ENCODE measurements around the gene TIPIN. TPM values are rescaled to one million over a fixed set of nuclear protein-coding genes. Genes with fewer than 3 reads are reported as not detected.

The TIPIN gene
- total RNA-seq, 1 experiment from 2014 or later: 14.2 TPM

- CTCF ChIA-PET: no interaction called here
- no TSS peak for BruUV-seq (replicated peaks)
- POLR2A ChIA-PET (ENCODE audit: unreplicated experiment): interaction anchor here (0.6 to 0.7 kb wide), 2 partner anchors 91 to 1848 kb away, joined by 3 to 5 read pairs; no protein-coding TSS in a partner anchor
Measured at GRCh38 chr15:66403323-66403722, 46.8 kb upstream of the TIPIN start.

DNA sequence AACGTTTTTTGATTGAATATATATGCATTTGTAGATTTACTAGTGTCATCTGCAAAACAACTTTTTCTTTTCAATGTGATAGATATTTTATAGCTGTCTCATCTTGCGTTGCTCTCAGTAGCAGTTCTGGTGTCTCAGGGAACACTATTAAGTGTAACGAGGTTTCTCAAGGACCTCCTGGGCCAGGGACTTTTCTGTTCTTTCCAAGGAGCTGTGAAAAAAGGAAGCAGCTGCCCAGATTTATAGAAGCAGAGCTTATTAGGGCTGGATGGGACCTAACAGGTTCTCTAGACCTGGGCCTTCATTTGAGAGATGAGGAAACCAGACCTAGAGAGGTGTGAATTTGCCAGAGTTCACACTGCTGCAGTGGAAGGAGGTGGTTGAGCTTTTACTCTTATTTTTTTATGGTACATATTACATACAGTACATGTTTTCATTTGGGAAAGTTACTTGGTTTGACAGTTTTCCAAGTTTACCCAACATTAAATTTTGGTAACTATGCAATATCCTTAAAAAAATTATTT lies 46.3 kb upstream of the TIPIN start:
- no peak overlapping the region for H3K27ac ChIP-seq (ENCODE audit: low read length)
- no peaks in the 10 kb centered on the region for H3K36me3 ChIP-seq (ENCODE audit: low read depth, low read length)
- peaks cover 6% of the 10 kb centered on the region for H3F3A ChIP-seq (ENCODE audit: low read length, unreplicated experiment)
- BruUV-seq (replicated peaks): no TSS peak
- POLR2A ChIA-PET (ENCODE audit: unreplicated experiment): interaction anchor here (0.7 kb wide), 1 partner anchor 1847 kb away, joined by 3 read pairs; no protein-coding TSS in a partner anchor
- no peak for DNase-seq
- no peak overlapping the region for H3K4me2 ChIP-seq (ENCODE audit: low read length)
- H3K4me1 ChIP-seq (ENCODE audit: insufficient read depth, low read length): peaks cover 26% of the 10 kb centered on the region
- peaks cover 98% of the 10 kb centered on the region for H3K79me2 ChIP-seq (ENCODE audit: low read length)
- H2AFZ ChIP-seq (ENCODE audit: low read length): no peak overlapping the region
- no peaks in the 10 kb centered on the region for H3K9me2 ChIP-seq (replicated peaks; ENCODE audit: low read length)
- ATAC-seq: no peak
- CTCF ChIA-PET: no interaction called here
- TF ChIP-seq EZH2 (IDR thresholded peaks at IDR 0.05; ENCODE audit: low read length, unreplicated experiment) (no peak), EZH2phosphoT487 (IDR thresholded peaks at IDR 0.05; ENCODE audit: borderline replicate concordance, low read length) (no peak), CTCF (conservative IDR thresholded peaks at IDR 0.05; ENCODE audit: low read depth, low read length) (no peak)
- H4K20me1 ChIP-seq (ENCODE audit: low read length): peaks cover 40% of the 10 kb centered on the region
- H3K9me3 ChIP-seq (ENCODE audit: low read length): no peaks in the 10 kb centered on the region
- intact Hi-C loops (cut with micrococcal nuclease): no loop called here
- H3K9ac ChIP-seq (ENCODE audit: low read length): no peak overlapping the region
- H3K4me3 ChIP-seq (ENCODE audit: low read length): no peak overlapping the region
- H3K27me3 ChIP-seq (ENCODE audit: low read length): no peaks in the 10 kb centered on the region

More at GRCh38 chr15:66403323-66403722, 46.8 kb upstream of the TIPIN start:
- ATAC-seq (no peak), DNase-seq (no peak)
- H4K20me1 ChIP-seq (ENCODE audit: low read length): peaks cover 45% of the 10 kb centered on the region
- H3K9me2 ChIP-seq (replicated peaks; ENCODE audit: low read length): no peaks in the 10 kb centered on the region
- no peak overlapping the region for H2AFZ ChIP-seq (ENCODE audit: low read length)
- TF ChIP-seq EZH2 (IDR thresholded peaks at IDR 0.05; ENCODE audit: low read length, unreplicated experiment): no peak
- TF ChIP-seq CTCF (conservative IDR thresholded peaks at IDR 0.05; ENCODE audit: low read depth, low read length): no peak
- TF ChIP-seq EZH2phosphoT487 (IDR thresholded peaks at IDR 0.05; ENCODE audit: borderline replicate concordance, low read length): no peak
- H3K9ac ChIP-seq (ENCODE audit: low read length): no peak overlapping the region
- H3K27ac ChIP-seq (ENCODE audit: low read length): no peak overlapping the region
- H3K9me3 ChIP-seq (ENCODE audit: low read length): no peaks in the 10 kb centered on the region
- no peak overlapping the region for H3K4me2 ChIP-seq (ENCODE audit: low read length)
- intact Hi-C loops (cut with micrococcal nuclease): no loop called here
- H3K36me3 ChIP-seq (ENCODE audit: low read depth, low read length): no peaks in the 10 kb centered on the region
- H3K79me2 ChIP-seq (ENCODE audit: low read length): peaks cover 98% of the 10 kb centered on the region
- H3K4me3 ChIP-seq (ENCODE audit: low read length): no peak overlapping the region
- H3K4me1 ChIP-seq (ENCODE audit: insufficient read depth, low read length): peaks cover 26% of the 10 kb centered on the region
- peaks cover 6% of the 10 kb centered on the region for H3F3A ChIP-seq (ENCODE audit: low read length, unreplicated experiment)
- H3K27me3 ChIP-seq (ENCODE audit: low read length): no peaks in the 10 kb centered on the region

All from PC-3 (cell line).